ENCODE measurements around the gene IKZF3.

- TF ChIP-seq, protein P1, sequence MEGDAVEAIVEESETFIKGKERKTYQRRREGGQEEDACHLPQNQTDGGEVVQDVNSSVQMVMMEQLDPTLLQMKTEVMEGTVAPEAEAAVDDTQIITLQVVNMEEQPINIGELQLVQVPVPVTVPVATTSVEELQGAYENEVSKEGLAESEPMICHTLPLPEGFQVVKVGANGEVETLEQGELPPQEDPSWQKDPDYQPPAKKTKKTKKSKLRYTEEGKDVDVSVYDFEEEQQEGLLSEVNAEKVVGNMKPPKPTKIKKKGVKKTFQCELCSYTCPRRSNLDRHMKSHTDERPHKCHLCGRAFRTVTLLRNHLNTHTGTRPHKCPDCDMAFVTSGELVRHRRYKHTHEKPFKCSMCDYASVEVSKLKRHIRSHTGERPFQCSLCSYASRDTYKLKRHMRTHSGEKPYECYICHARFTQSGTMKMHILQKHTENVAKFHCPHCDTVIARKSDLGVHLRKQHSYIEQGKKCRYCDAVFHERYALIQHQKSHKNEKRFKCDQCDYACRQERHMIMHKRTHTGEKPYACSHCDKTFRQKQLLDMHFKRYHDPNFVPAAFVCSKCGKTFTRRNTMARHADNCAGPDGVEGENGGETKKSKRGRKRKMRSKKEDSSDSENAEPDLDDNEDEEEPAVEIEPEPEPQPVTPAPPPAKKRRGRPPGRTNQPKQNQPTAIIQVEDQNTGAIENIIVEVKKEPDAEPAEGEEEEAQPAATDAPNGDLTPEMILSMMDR (optimal IDR thresholded peaks at IDR 0.05 in 1 of 3, IDR thresholded peaks at IDR 0.05 in 1 of 3, conservative IDR thresholded peaks at IDR 0.05 in 1 of 3; ENCODE audit: extremely low read depth in 1 of 3, insufficient read depth in 2 of 3, low read length in 3 of 3), result no peak
- TF ChIP-seq EZH2 (IDR thresholded peaks at IDR 0.05; ENCODE audit: low read length), result no peak
These were observed 90.1 kb downstream of the IKZF3 start for GRCh38 chr17:39774047-39774446.

All from keratinocyte (primary cell).